H1 (cell line): ENCODE measurements around the gene AVL9. TPM values are rescaled to one million over a fixed set of nuclear protein-coding genes. Genes with fewer than 3 reads are reported as not detected.

Experiments
- CTCF ChIA-PET: fragments of 300-600 bp; sonication (Branson Sonifier 250); formaldehyde crosslinking; loops from one replicate; lab custom pipeline; 2021; ENCODE audit not compliant: partially characterized antibody; lab: Charles Lee
- POLR2A ChIA-PET: fragments of 300-600 bp; sonication (Branson Sonifier 250); formaldehyde crosslinking; loops from one replicate; lab custom pipeline; 2021; ENCODE audit warnings: inconsistent platforms; ENCODE audit not compliant: partially characterized antibody; lab: Charles Lee
- DNase-seq, 2 experiments: peaks; one replicate each; pipeline versions ENCODE4 v3.0.0 to v3.0.0-alpha.2; 2010 to 2022; ENCODE audit warnings: low spot score in 2 of 2, low read depth in 1 of 2, mixed read lengths in 1 of 2
- FAIRE-seq: peaks from 2 replicates; lab custom pipeline; 2011; peaks lifted over from hg19 to GRCh38; lab: Jason Lieb, UNC
- H2AFZ ChIP-seq: 2 replicates; pipeline ENCODE4 v1.8.1; 2012; ENCODE audit warnings: low read length, inconsistent platforms
- H2AK5ac ChIP-seq: 2 replicates; pipeline ENCODE4 v1.6.1; 2013; ENCODE audit warnings: low read depth, low read length
- H2BK120ac ChIP-seq: replicated peaks from 2 replicates; pipeline ENCODE3; 2013; ENCODE audit warnings: low read depth, low read length, inconsistent platforms
- H2BK12ac ChIP-seq: 2 replicates; pipeline ENCODE4 v1.6.1; 2013; ENCODE audit warnings: low read depth, low read length
- H2BK15ac ChIP-seq: 2 replicates; pipeline ENCODE4 v1.6.1; 2013; ENCODE audit warnings: low read length
- H2BK20ac ChIP-seq: 2 replicates; pipeline ENCODE4 v1.6.1; 2013; ENCODE audit warnings: low read length
- H2BK5ac ChIP-seq: 2 replicates; pipeline ENCODE4 v1.6.1; 2013; ENCODE audit warnings: low read depth, low read length
- H3K14ac ChIP-seq: 2 replicates; pipeline ENCODE4 v1.6.1; 2013; ENCODE audit warnings: inconsistent platforms; ENCODE audit not compliant: insufficient read length
- H3K18ac ChIP-seq: 2 replicates; pipeline ENCODE4 v1.6.1; 2013; ENCODE audit warnings: low read length; ENCODE audit errors: extremely low read depth
- H3K23ac ChIP-seq: 2 replicates; pipeline ENCODE4 v1.6.1; 2013; ENCODE audit warnings: inconsistent platforms; ENCODE audit not compliant: insufficient read length
- H3K23me2 ChIP-seq: 2 replicates; pipeline ENCODE4 v1.6.1; 2013; ENCODE audit warnings: low read depth, low read length
- H3K27ac ChIP-seq: 2 replicates; pipeline ENCODE4 v1.6.1; 2011; ENCODE audit warnings: low read depth, low read length, inconsistent platforms
- H3K27me3 ChIP-seq, 4 experiments: replicated peaks in 1 of 4; 1 replicate in 1 of 4; 2 replicates in 3 of 4; pipeline versions ENCODE4 v1.6.1 to v1.8.1; 2011 to 2013; ENCODE audit warnings: low read length in 3 of 4, mild to moderate bottlenecking in 3 of 4, inconsistent platforms in 2 of 4, mixed read lengths in 2 of 4, moderate library complexity in 1 of 4; ENCODE audit not compliant: control insufficient read depth in 3 of 4, insufficient read depth in 3 of 4; ENCODE audit errors: extremely low read depth in 1 of 4
- H3K36me3 ChIP-seq, 4 experiments: 2 replicates each; pipeline versions ENCODE4 v1.6.1 to v1.8.1; 2011 to 2013; ENCODE audit warnings: mild to moderate bottlenecking in 4 of 4, low read length in 3 of 4, moderate library complexity in 2 of 4, control low read depth in 1 of 4, inconsistent platforms in 1 of 4; ENCODE audit not compliant: insufficient read depth in 4 of 4, control insufficient read depth in 2 of 4
- H3K4ac ChIP-seq: replicated peaks from 2 replicates; pipeline ENCODE3; 2013; ENCODE audit warnings: low read length, low read depth, mixed read lengths, inconsistent platforms; ENCODE audit not compliant: insufficient read length
- H3K4me1 ChIP-seq, 4 experiments: replicated peaks in 1 of 4; 1 replicate in 1 of 4; 2 replicates in 3 of 4; pipeline versions ENCODE4 v1.6.1 to v1.8.1; 2011 to 2013; ENCODE audit warnings: low read length in 3 of 4, inconsistent platforms in 2 of 4, mixed read lengths in 1 of 4; ENCODE audit not compliant: insufficient read depth in 4 of 4, control insufficient read depth in 3 of 4
- H3K4me2 ChIP-seq, 2 experiments: 2 replicates each; pipeline versions ENCODE4 v1.6.1 to v1.8.1; 2011 to 2013; ENCODE audit warnings: low read depth in 2 of 2, low read length in 2 of 2, control low read depth in 1 of 2, inconsistent platforms in 1 of 2, mild to moderate bottlenecking in 1 of 2; ENCODE audit not compliant: insufficient read depth in 1 of 2
- H3K4me3 ChIP-seq, 4 experiments: fragments of 200-600, 300-600 bp in 1 of 4; sonication (generic), shearing (Covaris generic), sonication (Bioruptor Twin) in 1 of 4; 2 replicates each; pipeline versions ENCODE4 v1.5.1 to v1.8.1; 2011 to 2016; ENCODE audit warnings: low read length in 4 of 4, low read depth in 3 of 4, control low read depth in 2 of 4, inconsistent platforms in 2 of 4, mild to moderate bottlenecking in 2 of 4, mixed read lengths in 1 of 4, moderate library complexity in 1 of 4; ENCODE audit not compliant: insufficient read depth in 2 of 4; ENCODE audit errors: extremely low read depth in 1 of 4
- H3K56ac ChIP-seq: replicated peaks from 2 replicates; pipeline ENCODE3; 2013; ENCODE audit warnings: low read depth, mild to moderate bottlenecking, mixed read lengths, low read length, inconsistent platforms; ENCODE audit not compliant: insufficient read length
- H3K79me1 ChIP-seq: 2 replicates; pipeline ENCODE4 v1.6.1; 2013; ENCODE audit warnings: low read depth, low read length, control low read depth
- H3K79me2 ChIP-seq, 2 experiments: 2 replicates each; pipeline versions ENCODE4 v1.6.1 to v1.8.1; 2012 to 2013; ENCODE audit warnings: low read length in 2 of 2, mild to moderate bottlenecking in 2 of 2, inconsistent platforms in 1 of 2; ENCODE audit not compliant: insufficient read depth in 2 of 2, control insufficient read depth in 1 of 2
- H3K9ac ChIP-seq, 4 experiments: replicated peaks in 1 of 4; 1 replicate in 1 of 4; 2 replicates in 3 of 4; pipeline versions ENCODE4 v1.6.1 to v1.8.1; 2011 to 2013; ENCODE audit warnings: low read depth in 3 of 4, low read length in 3 of 4, control low read depth in 2 of 4, mild to moderate bottlenecking in 2 of 4, moderate library complexity in 2 of 4, inconsistent platforms in 1 of 4; ENCODE audit errors: extremely low read depth in 1 of 4
- H3K9me3 ChIP-seq, 2 experiments: 2 replicates each; pipeline versions ENCODE4 v1.6.1 to v1.8.1; 2012 to 2013; ENCODE audit warnings: mild to moderate bottlenecking in 2 of 2, moderate library complexity in 2 of 2, control low read depth in 1 of 2, inconsistent platforms in 1 of 2, low read depth in 1 of 2, low read length in 1 of 2, mixed read lengths in 1 of 2; ENCODE audit not compliant: insufficient read depth in 2 of 2
- H4K20me1 ChIP-seq, 2 experiments: replicated peaks in 1 of 2; 2 replicates each; pipeline versions ENCODE3 to v1.8.1; 2011 to 2013; ENCODE audit warnings: inconsistent platforms in 2 of 2, low read length in 2 of 2, mild to moderate bottlenecking in 1 of 2; ENCODE audit not compliant: insufficient read depth in 2 of 2, control insufficient read depth in 1 of 2
- H4K5ac ChIP-seq: 2 replicates; pipeline ENCODE4 v1.6.1; 2013; ENCODE audit warnings: low read length, low read depth, mixed read lengths, inconsistent platforms; ENCODE audit not compliant: insufficient read length
- H4K8ac ChIP-seq: 2 replicates; pipeline ENCODE4 v1.8.0; 2013; ENCODE audit warnings: mild to moderate bottlenecking, moderate library complexity, low read length, inconsistent platforms; ENCODE audit not compliant: insufficient read depth; ENCODE audit errors: extremely low read depth
- H4K91ac ChIP-seq: replicated peaks from 2 replicates; pipeline ENCODE3; 2013; ENCODE audit warnings: low read length, mixed read lengths, inconsistent platforms; ENCODE audit not compliant: insufficient read length
- CTBP2 ChIP-seq: IDR thresholded peaks from 2 replicates; pipeline ENCODE4 v1.7.0; 2011; ENCODE audit warnings: borderline replicate concordance, mild to moderate bottlenecking, moderate library complexity, mixed read lengths, low read length; ENCODE audit not compliant: insufficient read depth, insufficient read length
- EZH2 ChIP-seq: fragments of 200-600 bp; sonication (generic); IDR thresholded peaks from 2 replicates; pipeline ENCODE4 v1.7.1; 2012; ENCODE audit warnings: low read depth, mild to moderate bottlenecking, moderate library complexity, low read length, inconsistent platforms; ENCODE audit not compliant: severe bottlenecking
- GABPA ChIP-seq: IDR thresholded peaks from 2 replicates; pipeline ENCODE4 v1.6.1; 2011; ENCODE audit warnings: mild to moderate bottlenecking, low read length, moderate library complexity, borderline replicate concordance; ENCODE audit not compliant: insufficient read depth
- JUN ChIP-seq: IDR thresholded peaks from 2 replicates; pipeline ENCODE4 v1.6.1; 2011; ENCODE audit warnings: low read depth, mild to moderate bottlenecking, improper control_type of control experiment, low read length
- NRF1 ChIP-seq: IDR thresholded peaks from 2 replicates; pipeline ENCODE4 v1.6.1; 2011; ENCODE audit warnings: mild to moderate bottlenecking, low read depth, low read length, improper control_type of control experiment
- RBBP5 ChIP-seq: IDR thresholded peaks from 2 replicates; pipeline ENCODE4 v1.7.1; 2012; ENCODE audit warnings: low read depth, mild to moderate bottlenecking, inconsistent platforms, low read length, moderate library complexity, borderline replicate concordance
- RXRA ChIP-seq: IDR thresholded peaks from 2 replicates; pipeline ENCODE4 v1.6.1; 2011; ENCODE audit warnings: low read depth, mild to moderate bottlenecking, low read length, moderate library complexity; ENCODE audit not compliant: insufficient read depth
- SUZ12 ChIP-seq: fragments of 200-600 bp; sonication (generic); IDR thresholded peaks from 2 replicates; pipeline ENCODE4 v1.6.1; 2012; ENCODE audit warnings: mild to moderate bottlenecking, inconsistent platforms, low read length, moderate library complexity, mixed read lengths
- TAF7 ChIP-seq: optimal IDR thresholded peaks from 2 replicates; pipeline ENCODE3; 2011; ENCODE audit warnings: low read depth, mild to moderate bottlenecking, inconsistent platforms, low read length, moderate library complexity, borderline replicate concordance
- WGBS, 2 experiments: shearing (Covaris generic) in 1 of 2; methylation state at CpG; one replicate each; pipeline versions ENCODE4 v1.1.6 to v1.1.7; 2013 to 2015; ENCODE audit warnings: low lambda C conversion rate in 2 of 2, mixed read lengths in 2 of 2, inconsistent platforms in 1 of 2, low coverage in 1 of 2, missing lambda C conversion rate in 1 of 2; ENCODE audit not compliant: insufficient replicate concordance in 2 of 2, insufficient coverage in 1 of 2, insufficient read length in 1 of 2; ENCODE audit errors: extremely low coverage in 1 of 2, missing lambda C conversion rate in 1 of 2; 5-methylcytosine and 5-hydroxymethylcytosine counted together
- polyA plus RNA-seq, 7 experiments: library from polyadenylated mRNA; depleted of rRNA in 3 of 7; stranded (reverse) in 5 of 7; unstranded in 2 of 7; fragments of >200 nt in 5 of 7; fragments of 200-250 nt in 2 of 7; gene quantifications; 1 replicate in 5 of 7; 2 replicates in 1 of 7; 4 replicates in 1 of 7; pipeline versions ENCODE4 v1.2.1 to v1.2.3, GENCODE V29; 2011 to 2013; ENCODE audit warnings: missing spikeins in 2 of 7, mixed read lengths in 2 of 7
- total RNA-seq: library from RNA; stranded (reverse); fragmentation: NEBNext Ultra II Directional; extraction: Animal tissue kit (Norgen Biotek cat#: 25700); gene quantifications from 2 replicates; pipeline ENCODE4 v1.2.1, GENCODE V29; 2021
- TF ChIP-seq, protein P1 (sequence below): IDR thresholded peaks from 2 replicates; pipeline ENCODE4 v1.6.1; 2011; ENCODE audit warnings: low read depth, mild to moderate bottlenecking, low read length; ENCODE audit not compliant: insufficient read depth

AVL9 gene
- total and polyA plus RNA-seq, 2 of the 8 experiments (the other 6 are each of a cell fraction or from before 2014, with no cell fraction given), result 15.5 to 42.1 TPM

DNA sequence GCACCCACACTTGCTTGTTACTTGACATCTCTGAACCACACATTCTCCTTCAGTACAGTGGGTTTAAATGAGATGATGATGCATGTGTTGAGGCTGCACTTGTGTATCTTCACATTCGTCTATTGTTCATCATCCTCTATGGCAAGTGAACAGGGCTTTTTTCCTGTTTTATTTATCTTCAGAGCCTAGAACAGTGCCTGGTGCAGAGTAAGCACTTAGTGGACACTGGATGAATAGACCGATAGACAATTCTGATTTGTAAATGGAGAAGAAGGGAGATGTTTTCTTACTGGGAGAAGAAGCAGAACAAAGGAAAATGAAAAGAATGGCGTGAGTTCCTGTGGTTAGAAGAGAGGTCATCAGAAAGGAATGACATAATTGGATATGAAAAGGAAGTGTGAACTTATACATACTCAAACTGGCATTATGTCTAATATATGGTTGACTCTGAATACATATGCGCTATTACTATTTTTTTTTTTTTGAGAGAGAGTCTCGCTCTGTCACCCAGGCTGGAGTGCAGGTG lies 99.7 kb downstream of the AVL9 start:
- H2BK12ac ChIP-seq, result no peak overlapping the region
- no peak overlapping the region for H2BK20ac ChIP-seq
- peaks cover 0 to 5% (median 0%) of the 10 kb centered on the region in 4 experiments; a peak in 1 of 7 replicates for H3K4me1 ChIP-seq
- TF ChIP-seq RXRA (no peak), CTBP2 (no peak), JUN (no peak), RBBP5 (no peak), TAF7 (no peak), EZH2 (no peak), SUZ12 (no peak), NRF1 (no peak), GABPA (no peak)
- TF ChIP-seq, protein P1, sequence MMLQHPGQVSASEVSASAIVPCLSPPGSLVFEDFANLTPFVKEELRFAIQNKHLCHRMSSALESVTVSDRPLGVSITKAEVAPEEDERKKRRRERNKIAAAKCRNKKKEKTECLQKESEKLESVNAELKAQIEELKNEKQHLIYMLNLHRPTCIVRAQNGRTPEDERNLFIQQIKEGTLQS, result no peak
- ChIA-PET CTCF (interaction anchor here (1.4 kb wide), 1 partner anchor 42 kb away, joined by 3 read pairs; no protein-coding TSS in a partner anchor), POLR2A (no interaction called here)
- no peak for DNase-seq
- H3K9me3 ChIP-seq, result no peaks in the 10 kb centered on the region; a peak in 2 of 4 replicates
- H2BK15ac ChIP-seq, result no peak overlapping the region
- H2BK5ac ChIP-seq, result no peak overlapping the region
- H3K56ac ChIP-seq, result no peak overlapping the region
- no peak overlapping the region for H3K4me2 ChIP-seq
- no peaks in the 10 kb centered on the region for H3K23me2 ChIP-seq
- no peak overlapping the region for H3K23ac ChIP-seq
- H4K91ac ChIP-seq, result no peak overlapping the region
- H4K20me1 ChIP-seq, result no peaks in the 10 kb centered on the region
- H3K27me3 ChIP-seq, result no peaks in the 10 kb centered on the region
- no peak overlapping the region for H3K9ac ChIP-seq
- no peak overlapping the region for H3K4me3 ChIP-seq
- H3K79me2 ChIP-seq, result no peaks in the 10 kb centered on the region
- H3K36me3 ChIP-seq, result peaks cover 0 to 3% (median 0%) of the 10 kb centered on the region in 4 experiments; a peak in 1 of 8 replicates
- H3K79me1 ChIP-seq, result no peaks in the 10 kb centered on the region
- H4K5ac ChIP-seq, result no peak overlapping the region
- H3K18ac ChIP-seq, result no peak overlapping the region
- no peak overlapping the region for H3K27ac ChIP-seq
- H4K8ac ChIP-seq, result no peak overlapping the region
- no peak overlapping the region for H2BK120ac ChIP-seq
- 92% methylated on average over 5 of the region's 5 CpGs; no CpG with 5 or more reads in 1 of the 2 experiments for WGBS, 2 experiments
- no peak overlapping the region for H2AK5ac ChIP-seq
- no peak overlapping the region for H2AFZ ChIP-seq
- no peak for FAIRE-seq
- no peak overlapping the region for H3K4ac ChIP-seq
- no peak overlapping the region for H3K14ac ChIP-seq
